Loucy (cell line): ENCODE results near the gene CTXND2.

Experiments
- EZH2phosphoT487 ChIP-seq: fragments of 200-600 bp; IDR thresholded peaks from 2 replicates; pipeline ENCODE4 v1.6.1; 2018; ENCODE audit warnings: antibody characterized with exemption, mild to moderate bottlenecking, moderate library complexity, borderline replicate concordance
- TF ChIP-seq, protein P1 (sequence below): fragments of 200-600 bp; sonication (generic); conservative IDR thresholded peaks from 2 replicates; pipeline ENCODE4 v1.5.1; 2014; ENCODE audit warnings: mild to moderate bottlenecking, antibody characterized with exemption, low read length

DNA sequence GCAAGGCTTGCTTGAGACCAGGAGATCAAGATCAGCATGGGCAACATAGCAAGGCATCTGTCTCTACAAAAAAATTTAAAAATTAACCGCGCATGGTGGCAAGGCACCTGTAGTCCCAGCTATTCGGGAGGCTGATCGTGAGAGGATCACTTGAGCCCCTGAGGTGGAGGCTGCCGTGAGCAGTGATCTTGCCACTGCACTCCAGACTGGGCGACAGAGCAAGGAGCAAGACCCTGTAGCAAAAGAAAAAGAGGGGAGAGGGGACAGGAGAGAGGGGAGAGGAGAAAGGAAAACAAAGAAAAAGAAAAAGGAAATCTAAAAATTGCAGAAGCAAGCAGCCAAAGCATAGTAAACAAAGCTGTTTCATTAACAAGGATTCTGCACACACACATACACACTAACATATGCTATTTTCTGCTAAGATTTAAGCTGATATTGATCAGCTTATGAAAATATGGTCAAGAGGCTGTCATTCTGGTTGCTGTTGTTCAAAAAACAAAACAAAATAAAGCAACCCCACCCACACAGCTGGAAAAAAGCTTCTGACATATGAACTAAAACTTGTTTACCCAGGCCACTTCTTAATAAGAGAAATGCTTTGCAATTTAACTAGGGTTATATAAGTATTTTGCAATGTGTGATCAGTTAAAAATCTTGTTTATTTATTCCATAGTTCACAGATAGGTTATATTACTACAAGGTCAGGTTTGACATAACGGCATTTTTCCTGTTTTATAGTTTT, 12.3 kb upstream of the CTXND2 start:
- TF ChIP-seq, protein P1, sequence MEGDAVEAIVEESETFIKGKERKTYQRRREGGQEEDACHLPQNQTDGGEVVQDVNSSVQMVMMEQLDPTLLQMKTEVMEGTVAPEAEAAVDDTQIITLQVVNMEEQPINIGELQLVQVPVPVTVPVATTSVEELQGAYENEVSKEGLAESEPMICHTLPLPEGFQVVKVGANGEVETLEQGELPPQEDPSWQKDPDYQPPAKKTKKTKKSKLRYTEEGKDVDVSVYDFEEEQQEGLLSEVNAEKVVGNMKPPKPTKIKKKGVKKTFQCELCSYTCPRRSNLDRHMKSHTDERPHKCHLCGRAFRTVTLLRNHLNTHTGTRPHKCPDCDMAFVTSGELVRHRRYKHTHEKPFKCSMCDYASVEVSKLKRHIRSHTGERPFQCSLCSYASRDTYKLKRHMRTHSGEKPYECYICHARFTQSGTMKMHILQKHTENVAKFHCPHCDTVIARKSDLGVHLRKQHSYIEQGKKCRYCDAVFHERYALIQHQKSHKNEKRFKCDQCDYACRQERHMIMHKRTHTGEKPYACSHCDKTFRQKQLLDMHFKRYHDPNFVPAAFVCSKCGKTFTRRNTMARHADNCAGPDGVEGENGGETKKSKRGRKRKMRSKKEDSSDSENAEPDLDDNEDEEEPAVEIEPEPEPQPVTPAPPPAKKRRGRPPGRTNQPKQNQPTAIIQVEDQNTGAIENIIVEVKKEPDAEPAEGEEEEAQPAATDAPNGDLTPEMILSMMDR: no peak
- TF ChIP-seq EZH2phosphoT487: no peak
